Neural progenitor cell (in vitro differentiated cells): Measurements from ENCODE around the gene BRD9.

Experiments
- EZH2 ChIP-seq: fragments of 200-600 bp; sonication (generic); IDR thresholded peaks from 2 replicates; pipeline ENCODE4 v1.6.1; 2017; ENCODE audit warnings: antibody characterized with exemption, mild to moderate bottlenecking, moderate library complexity
- TF ChIP-seq, protein P1 (sequence below): fragments of 200-600 bp; sonication (generic); IDR thresholded peaks from 2 replicates; pipeline ENCODE4 v1.5.1; 2017; ENCODE audit warnings: antibody characterized with exemption, mild to moderate bottlenecking

DNA sequence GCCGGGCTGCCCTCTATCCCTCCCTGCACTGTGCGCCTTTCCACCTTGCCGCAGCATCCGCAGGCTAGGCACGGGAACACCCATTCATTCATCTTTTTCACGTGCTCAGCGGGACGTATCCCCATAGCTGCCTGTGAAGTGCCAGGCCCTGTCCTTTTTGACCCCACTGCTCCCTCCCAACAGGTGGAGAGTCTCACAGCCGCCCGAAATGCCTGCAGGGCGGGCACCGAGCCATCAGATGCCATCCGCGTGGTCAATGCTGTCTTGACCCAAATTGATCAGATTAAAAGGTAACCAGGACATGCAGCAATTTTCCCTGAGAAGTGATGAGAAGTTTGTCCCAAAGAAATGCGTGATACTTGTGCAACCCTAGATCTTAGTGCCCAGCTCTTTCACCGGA lies 15.6 kb upstream of the BRD9 start:
- no peak for TF ChIP-seq EZH2
- TF ChIP-seq, protein P1, sequence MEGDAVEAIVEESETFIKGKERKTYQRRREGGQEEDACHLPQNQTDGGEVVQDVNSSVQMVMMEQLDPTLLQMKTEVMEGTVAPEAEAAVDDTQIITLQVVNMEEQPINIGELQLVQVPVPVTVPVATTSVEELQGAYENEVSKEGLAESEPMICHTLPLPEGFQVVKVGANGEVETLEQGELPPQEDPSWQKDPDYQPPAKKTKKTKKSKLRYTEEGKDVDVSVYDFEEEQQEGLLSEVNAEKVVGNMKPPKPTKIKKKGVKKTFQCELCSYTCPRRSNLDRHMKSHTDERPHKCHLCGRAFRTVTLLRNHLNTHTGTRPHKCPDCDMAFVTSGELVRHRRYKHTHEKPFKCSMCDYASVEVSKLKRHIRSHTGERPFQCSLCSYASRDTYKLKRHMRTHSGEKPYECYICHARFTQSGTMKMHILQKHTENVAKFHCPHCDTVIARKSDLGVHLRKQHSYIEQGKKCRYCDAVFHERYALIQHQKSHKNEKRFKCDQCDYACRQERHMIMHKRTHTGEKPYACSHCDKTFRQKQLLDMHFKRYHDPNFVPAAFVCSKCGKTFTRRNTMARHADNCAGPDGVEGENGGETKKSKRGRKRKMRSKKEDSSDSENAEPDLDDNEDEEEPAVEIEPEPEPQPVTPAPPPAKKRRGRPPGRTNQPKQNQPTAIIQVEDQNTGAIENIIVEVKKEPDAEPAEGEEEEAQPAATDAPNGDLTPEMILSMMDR, result no peak
